ENCODE measurements around the gene SPATC1L. TPM values are rescaled to one million over a fixed set of nuclear protein-coding genes. Genes with fewer than 3 reads are reported as not detected.
A peak's percentile ranks its signal among the peaks of the same experiment; 100 is the strongest.

SPATC1L gene
- total RNA-seq, 2 donors from 2014 or later: 4.4 to 9.6 TPM

DNA sequence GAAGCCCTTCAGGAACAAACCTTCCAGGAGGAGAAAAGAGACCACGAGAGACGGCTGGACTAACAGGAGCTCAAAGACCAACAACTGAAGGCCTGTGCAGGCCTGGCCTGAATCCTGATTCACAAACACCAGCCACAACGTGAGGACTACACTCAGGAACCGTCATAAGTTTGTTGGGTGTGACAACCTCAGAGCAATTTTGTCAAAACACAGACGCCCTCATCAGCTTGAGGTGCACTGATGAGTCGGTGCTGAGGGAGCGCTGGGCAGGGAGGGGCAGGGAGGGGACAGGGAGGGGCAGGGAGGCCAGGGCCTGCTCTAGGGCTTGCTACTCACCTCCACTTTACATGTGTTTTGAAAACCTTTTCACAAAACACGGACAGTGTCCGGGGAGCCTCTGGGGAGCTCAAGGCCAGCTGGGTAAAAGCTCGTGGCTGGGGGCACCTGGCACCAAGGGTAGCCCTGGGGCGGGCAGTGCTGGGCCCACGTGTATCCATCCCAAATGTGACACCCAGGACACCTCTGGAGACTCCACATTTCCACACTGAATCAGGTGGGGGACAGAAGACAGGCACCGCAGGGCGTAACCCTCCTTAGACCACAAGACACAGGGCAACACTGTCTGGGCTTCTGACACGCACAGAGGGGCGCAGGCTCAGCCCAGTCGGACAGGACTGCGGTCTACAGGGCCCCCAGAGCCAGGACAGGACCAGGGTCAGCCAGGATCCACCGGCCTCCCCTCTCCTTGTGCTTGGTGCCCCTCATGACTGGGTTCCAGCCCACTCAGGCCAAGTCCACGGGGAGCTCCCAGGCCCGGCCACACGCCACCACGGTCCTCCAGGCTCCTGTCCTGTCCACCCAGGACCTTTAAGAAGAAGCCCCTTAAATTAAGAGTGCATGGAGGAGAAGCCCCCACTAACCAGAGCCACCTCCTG is 27.8 kb upstream of the SPATC1L start:
- H3K9me3 ChIP-seq: no peaks in the 10 kb centered on the region
- TF ChIP-seq POLR2A (IDR thresholded peaks at IDR 0.05): no peak
- TF ChIP-seq, protein P1, sequence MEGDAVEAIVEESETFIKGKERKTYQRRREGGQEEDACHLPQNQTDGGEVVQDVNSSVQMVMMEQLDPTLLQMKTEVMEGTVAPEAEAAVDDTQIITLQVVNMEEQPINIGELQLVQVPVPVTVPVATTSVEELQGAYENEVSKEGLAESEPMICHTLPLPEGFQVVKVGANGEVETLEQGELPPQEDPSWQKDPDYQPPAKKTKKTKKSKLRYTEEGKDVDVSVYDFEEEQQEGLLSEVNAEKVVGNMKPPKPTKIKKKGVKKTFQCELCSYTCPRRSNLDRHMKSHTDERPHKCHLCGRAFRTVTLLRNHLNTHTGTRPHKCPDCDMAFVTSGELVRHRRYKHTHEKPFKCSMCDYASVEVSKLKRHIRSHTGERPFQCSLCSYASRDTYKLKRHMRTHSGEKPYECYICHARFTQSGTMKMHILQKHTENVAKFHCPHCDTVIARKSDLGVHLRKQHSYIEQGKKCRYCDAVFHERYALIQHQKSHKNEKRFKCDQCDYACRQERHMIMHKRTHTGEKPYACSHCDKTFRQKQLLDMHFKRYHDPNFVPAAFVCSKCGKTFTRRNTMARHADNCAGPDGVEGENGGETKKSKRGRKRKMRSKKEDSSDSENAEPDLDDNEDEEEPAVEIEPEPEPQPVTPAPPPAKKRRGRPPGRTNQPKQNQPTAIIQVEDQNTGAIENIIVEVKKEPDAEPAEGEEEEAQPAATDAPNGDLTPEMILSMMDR (IDR thresholded peaks at IDR 0.05): no peak
- H3K36me3 ChIP-seq (replicated peaks in 1 of 2; ENCODE audit: insufficient read depth in 1 of 2, low read depth in 2 of 2): peaks cover 0 to 11% of the 10 kb centered on the region in 2 donors
- no peak overlapping the region for H3K4me3 ChIP-seq
- ATAC-seq: no peak
- H3K27me3 ChIP-seq: no peaks in the 10 kb centered on the region
- peak in 1 of 4 donors; percentile 7 for DNase-seq
- H3K4me1 ChIP-seq: no peaks in the 10 kb centered on the region
- 87 to 90% methylated on average over 8 to 23 of the region's 23 CpGs for WGBS, 2 donors
- H3K27ac ChIP-seq: no peak overlapping the region
- intact Hi-C loops (cut with DNase I): no loop called here

DNA sequence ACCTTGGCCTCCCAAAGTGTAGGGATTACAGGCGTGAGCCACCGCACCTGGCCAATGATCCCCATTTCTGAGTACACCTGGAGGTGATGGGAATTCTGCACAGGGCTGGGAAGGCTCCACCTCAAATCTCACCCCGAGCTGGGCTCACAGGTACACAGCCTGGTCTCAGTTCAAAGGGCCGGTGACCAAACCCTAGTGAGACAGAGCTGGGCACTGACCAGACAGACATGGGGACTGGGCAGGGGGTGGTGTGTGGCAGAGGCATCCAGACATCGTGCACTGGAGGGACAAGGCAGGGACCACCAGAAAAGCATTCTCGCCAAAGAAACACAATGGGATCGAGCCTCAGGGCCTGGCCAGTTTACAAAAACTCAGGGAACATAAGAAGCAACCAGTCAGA is 27.1 kb upstream of the SPATC1L start:
- TF ChIP-seq, protein P1 (IDR thresholded peaks at IDR 0.05): no peak
- no peak for TF ChIP-seq POLR2A (IDR thresholded peaks at IDR 0.05)
- Histone ChIP-seq H3K4me1 (no peaks in the 10 kb centered on the region), H3K27me3 (no peaks in the 10 kb centered on the region), H3K9me3 (no peaks in the 10 kb centered on the region), H3K4me3 (no peak overlapping the region), H3K36me3 (replicated peaks in 1 of 2; ENCODE audit: insufficient read depth in 1 of 2, low read depth in 2 of 2) (peaks cover 0 to 12% of the 10 kb centered on the region in 2 donors), H3K27ac (no peak overlapping the region)
- intact Hi-C loops (cut with DNase I): no loop called here
- WGBS, 2 donors: 90% methylated on average over 6 to 7 of the region's 7 CpGs
- DNase-seq (no peak), ATAC-seq (no peak)

DNA sequence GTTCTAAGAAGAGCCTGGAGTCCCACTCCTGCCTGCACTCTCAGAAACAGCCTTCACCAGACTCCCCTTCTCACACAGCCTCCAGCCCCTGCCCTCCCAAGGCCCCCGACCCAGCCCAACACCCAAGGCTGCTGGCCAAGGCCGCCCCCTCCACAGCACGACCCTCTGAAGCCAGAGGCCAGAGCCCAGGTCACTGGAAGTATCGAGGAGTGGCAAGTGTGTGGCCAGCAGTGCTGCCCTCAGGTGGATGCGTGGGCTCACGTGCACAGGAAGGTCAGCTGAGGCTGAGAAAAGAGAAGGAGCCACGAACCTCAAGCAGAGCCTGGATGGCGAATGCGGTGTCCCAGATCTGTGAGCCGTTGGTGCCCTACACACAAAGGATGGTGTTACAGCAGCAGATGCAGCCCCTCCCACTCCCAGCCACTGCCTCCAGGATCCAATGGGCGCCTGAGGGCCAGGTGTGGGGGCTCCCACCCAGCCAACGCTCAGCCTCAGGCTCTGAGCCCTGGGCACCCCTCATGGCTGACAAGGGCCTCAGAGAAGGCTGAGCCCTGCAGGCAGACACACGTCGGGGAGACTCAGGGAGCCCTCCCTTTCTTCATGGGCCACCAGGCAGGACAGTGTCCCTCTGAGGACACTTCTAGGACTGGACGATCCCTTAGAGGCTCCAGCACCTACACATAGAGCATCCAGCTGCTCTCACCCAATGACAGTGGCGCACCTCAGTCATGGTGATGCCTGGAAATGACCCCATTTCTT is 26.3 kb upstream of the SPATC1L start:
- WGBS, 2 donors: 80 to 98% methylated on average over 7 to 16 of the region's 16 CpGs
- DNase-seq (peak in 2 of 4 donors; percentile 3 to 7), ATAC-seq (no peak)
- Histone ChIP-seq H3K27ac (no peak overlapping the region), H3K9me3 (no peaks in the 10 kb centered on the region), H3K27me3 (no peaks in the 10 kb centered on the region), H3K4me3 (no peak overlapping the region), H3K36me3 (replicated peaks in 1 of 2; ENCODE audit: insufficient read depth in 1 of 2, low read depth in 2 of 2) (peaks cover 0 to 18% of the 10 kb centered on the region in 2 donors), H3K4me1 (no peaks in the 10 kb centered on the region)
- TF ChIP-seq POLR2A (IDR thresholded peaks at IDR 0.05): no peak
- TF ChIP-seq, protein P1 (IDR thresholded peaks at IDR 0.05): no peak
- intact Hi-C loops (cut with DNase I): no loop called here

DNA sequence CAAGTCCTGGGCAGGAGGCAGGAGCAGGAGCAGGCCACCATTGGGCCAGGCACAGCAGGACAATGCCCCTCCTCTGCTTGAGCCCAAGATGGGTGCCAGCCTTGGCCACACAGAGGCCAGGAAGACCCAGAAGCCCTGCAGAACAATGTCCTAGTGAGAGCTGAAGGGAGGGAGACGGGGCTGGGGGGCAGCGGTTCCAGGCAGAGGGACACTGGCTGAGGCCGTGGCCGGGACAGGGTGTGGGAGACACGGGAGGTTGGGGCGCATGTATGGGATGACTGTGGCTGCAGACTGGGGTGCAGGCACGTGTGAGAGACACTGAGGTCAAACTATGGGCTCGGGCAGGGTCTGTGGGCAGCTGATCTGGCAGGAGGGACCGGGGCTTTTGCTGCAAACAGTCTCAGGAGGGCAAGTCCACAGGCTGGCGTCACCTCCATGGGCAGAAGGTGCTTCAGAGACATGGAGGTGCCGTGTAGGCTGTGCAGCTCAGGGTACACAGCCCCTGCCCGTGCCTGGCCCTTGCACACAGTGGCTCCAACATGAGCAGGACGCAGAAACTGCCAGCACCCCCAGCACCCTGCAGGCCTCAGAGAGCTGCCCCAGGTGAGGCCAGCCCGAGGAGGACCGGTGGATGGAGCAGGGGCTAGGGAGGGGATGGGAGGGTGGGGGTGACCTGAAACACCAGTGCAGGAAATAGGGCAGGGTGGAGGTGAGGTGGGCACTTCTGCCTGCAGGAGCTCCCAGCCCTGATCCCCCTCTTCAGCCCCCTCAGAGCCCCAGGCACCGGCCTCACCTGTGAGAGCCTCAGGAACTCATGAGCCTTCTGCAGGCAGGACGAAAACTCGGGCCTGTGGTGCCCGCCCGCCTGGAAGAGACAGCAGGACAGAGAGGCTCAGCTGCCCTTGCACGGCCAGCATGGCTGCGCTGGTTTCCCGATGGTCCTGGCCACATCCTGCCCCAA is 24.8 kb upstream of the SPATC1L start:
- intact Hi-C loops (cut with DNase I): no loop called here
- no peaks in the 10 kb centered on the region for H3K27me3 ChIP-seq
- DNase-seq (peak in 2 of 4 donors; percentile 3 to 5), ATAC-seq (no peak)
- TF ChIP-seq POLR2A (IDR thresholded peaks at IDR 0.05): no peak
- TF ChIP-seq, protein P1 (IDR thresholded peaks at IDR 0.05): no peak
- 88 to 90% methylated on average over 10 to 19 of the region's 23 CpGs for WGBS, 2 donors
- H3K27ac ChIP-seq: no peak overlapping the region
- no peaks in the 10 kb centered on the region for H3K4me1 ChIP-seq
- H3K36me3 ChIP-seq (replicated peaks in 1 of 2; ENCODE audit: insufficient read depth in 1 of 2, low read depth in 2 of 2): peaks cover 0 to 19% of the 10 kb centered on the region in 2 donors
- H3K9me3 ChIP-seq: no peaks in the 10 kb centered on the region
- H3K4me3 ChIP-seq: no peak overlapping the region
